Measurements from ENCODE around the gene RNF168. TPM values are rescaled to one million over a fixed set of nuclear protein-coding genes. Genes with fewer than 3 reads are reported as not detected.
"Not testable (repeated sequence)": the region's sequence is repeated elsewhere in the genome, so short reads cannot be mapped to it uniquely, and the experiment has no call there.

RNF168 gene
- total and polyA plus RNA-seq, 12 donors: 4.1 to 22.9 (median 16.7) TPM

DNA sequence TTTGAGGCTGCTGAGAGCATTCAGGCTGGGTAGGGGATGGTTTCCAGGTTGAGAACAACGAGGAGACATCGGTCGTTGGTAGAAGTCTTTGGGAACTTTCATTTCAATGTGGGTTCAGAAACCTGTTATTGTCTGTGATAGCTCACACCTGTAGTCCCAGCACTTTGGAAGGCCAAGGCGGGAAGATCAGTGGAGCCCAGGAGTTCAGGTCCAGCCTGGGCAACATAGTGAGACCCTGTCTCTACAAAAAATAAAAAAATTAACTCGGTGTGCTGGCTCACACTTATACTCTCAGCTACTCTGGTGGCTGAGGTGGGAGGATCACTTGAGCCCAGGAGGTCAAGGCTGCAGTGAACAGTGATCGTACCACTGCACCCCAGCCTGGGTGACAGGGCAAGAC, 988 bp upstream of the RNF168 start:
- TF ChIP-seq, protein P1, sequence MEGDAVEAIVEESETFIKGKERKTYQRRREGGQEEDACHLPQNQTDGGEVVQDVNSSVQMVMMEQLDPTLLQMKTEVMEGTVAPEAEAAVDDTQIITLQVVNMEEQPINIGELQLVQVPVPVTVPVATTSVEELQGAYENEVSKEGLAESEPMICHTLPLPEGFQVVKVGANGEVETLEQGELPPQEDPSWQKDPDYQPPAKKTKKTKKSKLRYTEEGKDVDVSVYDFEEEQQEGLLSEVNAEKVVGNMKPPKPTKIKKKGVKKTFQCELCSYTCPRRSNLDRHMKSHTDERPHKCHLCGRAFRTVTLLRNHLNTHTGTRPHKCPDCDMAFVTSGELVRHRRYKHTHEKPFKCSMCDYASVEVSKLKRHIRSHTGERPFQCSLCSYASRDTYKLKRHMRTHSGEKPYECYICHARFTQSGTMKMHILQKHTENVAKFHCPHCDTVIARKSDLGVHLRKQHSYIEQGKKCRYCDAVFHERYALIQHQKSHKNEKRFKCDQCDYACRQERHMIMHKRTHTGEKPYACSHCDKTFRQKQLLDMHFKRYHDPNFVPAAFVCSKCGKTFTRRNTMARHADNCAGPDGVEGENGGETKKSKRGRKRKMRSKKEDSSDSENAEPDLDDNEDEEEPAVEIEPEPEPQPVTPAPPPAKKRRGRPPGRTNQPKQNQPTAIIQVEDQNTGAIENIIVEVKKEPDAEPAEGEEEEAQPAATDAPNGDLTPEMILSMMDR (IDR thresholded peaks at IDR 0.05): no peak
- no peak for TF ChIP-seq POLR2A (IDR thresholded peaks at IDR 0.05)
- no peak for DNase-seq
- WGBS, 4 donors: 90 to 98% (median 95%) methylated on average over 6 of the region's 6 CpGs
- intact Hi-C loops (cut with DNase I): no loop called here
- Histone ChIP-seq H3K27ac (peak overlapping the region in 1 of 5 donors; percentile 98), H3K4me1 (replicated peaks in 1 of 2) (peaks cover 12 to 20% of the 10 kb centered on the region in 2 donors), H3K4me3 (no peak overlapping the region), H3K27me3 (no peaks in the 10 kb centered on the region), H3K9me3 (replicated peaks in 1 of 3) (no peaks in the 10 kb centered on the region), H3K36me3 (replicated peaks in 1 of 2) (no peaks in the 10 kb centered on the region)

DNA sequence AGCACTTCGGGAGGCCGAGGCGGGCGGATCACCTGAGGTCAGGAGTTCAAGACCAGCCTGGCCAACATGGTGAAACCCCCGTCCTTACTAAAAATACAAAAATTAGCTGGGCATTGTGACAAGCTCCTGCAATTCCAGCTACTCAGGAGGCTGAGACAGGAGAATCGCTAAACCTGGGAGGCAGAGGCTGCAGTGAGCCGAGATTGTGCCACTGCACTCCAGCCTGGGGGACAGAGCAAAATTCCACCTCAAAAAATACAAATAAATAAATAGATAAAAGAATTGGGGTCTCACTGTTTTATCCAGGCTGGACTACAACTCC, 470 bp upstream of the RNF168 start:
- Histone ChIP-seq H3K4me3 (peak overlapping the region in 2 of 4 donors; percentile 89 to 95), H3K4me1 (replicated peaks in 1 of 2) (peaks cover 12 to 25% of the 10 kb centered on the region in 2 donors), H3K27ac (peak overlapping the region in 4 of 5 donors; percentile 96 to 98 (median 98))
- DNase-seq; H3K36me3 ChIP-seq (replicated peaks in 1 of 2); intact Hi-C loops (cut with DNase I); H3K27me3 ChIP-seq; H3K9me3 ChIP-seq (replicated peaks in 1 of 3): not testable (repeated sequence)
- 21 to 30% (median 23%) methylated on average over 6 to 7 of the region's 7 CpGs for WGBS, 4 donors

DNA sequence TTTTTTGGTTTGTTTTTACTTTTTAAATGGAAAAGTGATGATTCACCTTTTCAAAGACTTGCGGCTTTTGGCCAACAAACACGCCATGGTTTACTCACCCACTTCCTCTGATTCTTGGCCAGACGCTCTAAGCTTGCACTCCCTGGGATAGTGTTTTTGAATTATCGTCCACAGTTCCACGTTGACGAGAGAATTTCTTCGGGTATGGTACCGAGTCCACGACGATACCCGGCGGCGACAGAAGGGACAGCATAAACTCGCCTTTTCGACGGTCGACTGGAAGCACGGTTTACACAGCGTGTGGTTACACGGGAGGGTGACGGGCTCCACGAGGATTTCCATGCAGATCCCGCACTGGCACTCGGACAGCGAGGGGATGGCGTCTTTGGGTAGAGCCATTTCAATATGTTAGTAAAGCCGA, 783 bp downstream of the RNF168 start:
- intact Hi-C loops (cut with DNase I): no loop called here
- peak in 1 of 2 donors; percentile 67 for TF ChIP-seq POLR2A (IDR thresholded peaks at IDR 0.05)
- TF ChIP-seq, protein P1 (IDR thresholded peaks at IDR 0.05): peak in 1 of 6 experiments; percentile 8

DNA sequence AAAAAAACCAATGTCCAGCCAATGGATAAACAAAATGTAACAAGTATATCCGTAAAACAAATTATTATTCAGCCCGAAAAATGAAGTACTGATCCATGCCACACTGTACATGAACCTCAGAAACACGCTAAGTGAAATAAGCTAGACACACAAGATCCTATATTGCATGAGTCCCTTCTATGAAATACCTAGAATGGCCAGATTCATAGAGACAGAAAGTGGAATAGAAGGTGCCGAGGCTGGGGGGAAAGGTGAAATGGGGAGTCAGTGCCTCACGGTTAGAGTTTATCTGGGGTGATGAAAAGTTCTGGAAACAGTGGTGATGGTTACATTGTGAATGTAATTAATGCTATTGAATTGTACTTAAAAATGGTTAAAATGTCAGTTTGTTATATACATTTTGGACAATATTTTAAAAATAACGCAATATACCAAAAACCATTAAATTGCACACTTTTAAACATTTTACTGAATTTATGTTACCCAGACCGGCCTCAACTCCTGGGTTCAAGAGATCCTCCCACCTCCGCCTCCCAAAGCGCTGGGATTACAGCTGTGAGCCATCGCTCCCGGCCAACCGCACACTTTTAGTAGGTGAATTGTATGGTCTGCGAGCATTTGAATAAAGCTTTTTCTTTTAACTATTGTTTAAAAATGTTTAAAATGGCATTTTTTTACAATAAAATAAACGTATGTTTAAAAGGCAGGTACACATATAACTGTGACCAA, 2.1 kb downstream of the RNF168 start:
- DNase-seq: peak in 1 of 7 donors; percentile 11
- intact Hi-C loops (cut with DNase I): no loop called here

More for the DNA sequence above, 783 bp downstream of the RNF168 start:
- Histone ChIP-seq H3K4me1 (replicated peaks in 1 of 2) (peaks cover 12 to 25% of the 10 kb centered on the region in 2 donors), H3K36me3 (replicated peaks in 1 of 2) (no peaks in the 10 kb centered on the region), H3K4me3 (peak overlapping the region; percentile 80 to 95 (median 90)), H3K27me3 (no peaks in the 10 kb centered on the region), H3K27ac (peak overlapping the region; percentile 91 to 98 (median 98)), H3K9me3 (replicated peaks in 1 of 3) (no peaks in the 10 kb centered on the region)
- WGBS, 4 donors: 0 to 1% (median 0%) methylated on average over 10 to 27 of the region's 27 CpGs
- DNase-seq: peak; percentile 60 to 80 (median 78)

More for the DNA sequence above, 2.1 kb downstream of the RNF168 start:
- WGBS, 4 donors: 15 to 24% (median 20%) methylated on average over 14 of the region's 14 CpGs
- no peaks in the 10 kb centered on the region for H3K36me3 ChIP-seq (replicated peaks in 1 of 2)
- TF ChIP-seq, protein P1 (IDR thresholded peaks at IDR 0.05): no peak
- TF ChIP-seq POLR2A (IDR thresholded peaks at IDR 0.05): no peak
- no peaks in the 10 kb centered on the region for H3K27me3 ChIP-seq
- no peaks in the 10 kb centered on the region for H3K9me3 ChIP-seq (replicated peaks in 1 of 3)
- peaks cover 12 to 25% of the 10 kb centered on the region in 2 donors for H3K4me1 ChIP-seq (replicated peaks in 1 of 2)
- peak overlapping the region in 2 of 4 donors; percentile 89 to 95 for H3K4me3 ChIP-seq
- H3K27ac ChIP-seq: peak overlapping the region in 2 of 5 donors; percentile 15 to 98

Measured in adrenal gland (tissue), 12 donors.